ENCODE results near the gene MED17.
"Not testable (repeated sequence)": the region's sequence is repeated elsewhere in the genome, so short reads cannot be mapped to it uniquely, and the experiment has no call there.

Gene MED17

GRCh38 chr11:93773601-93774200, 10.4 kb upstream of the MED17 start:
- TF ChIP-seq, protein P1, sequence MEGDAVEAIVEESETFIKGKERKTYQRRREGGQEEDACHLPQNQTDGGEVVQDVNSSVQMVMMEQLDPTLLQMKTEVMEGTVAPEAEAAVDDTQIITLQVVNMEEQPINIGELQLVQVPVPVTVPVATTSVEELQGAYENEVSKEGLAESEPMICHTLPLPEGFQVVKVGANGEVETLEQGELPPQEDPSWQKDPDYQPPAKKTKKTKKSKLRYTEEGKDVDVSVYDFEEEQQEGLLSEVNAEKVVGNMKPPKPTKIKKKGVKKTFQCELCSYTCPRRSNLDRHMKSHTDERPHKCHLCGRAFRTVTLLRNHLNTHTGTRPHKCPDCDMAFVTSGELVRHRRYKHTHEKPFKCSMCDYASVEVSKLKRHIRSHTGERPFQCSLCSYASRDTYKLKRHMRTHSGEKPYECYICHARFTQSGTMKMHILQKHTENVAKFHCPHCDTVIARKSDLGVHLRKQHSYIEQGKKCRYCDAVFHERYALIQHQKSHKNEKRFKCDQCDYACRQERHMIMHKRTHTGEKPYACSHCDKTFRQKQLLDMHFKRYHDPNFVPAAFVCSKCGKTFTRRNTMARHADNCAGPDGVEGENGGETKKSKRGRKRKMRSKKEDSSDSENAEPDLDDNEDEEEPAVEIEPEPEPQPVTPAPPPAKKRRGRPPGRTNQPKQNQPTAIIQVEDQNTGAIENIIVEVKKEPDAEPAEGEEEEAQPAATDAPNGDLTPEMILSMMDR (conservative IDR thresholded peaks at IDR 0.05): no peak
- TF ChIP-seq ZFX (IDR thresholded peaks at IDR 0.05): no peak
- H3K27ac ChIP-seq: no peak overlapping the region

DNA sequence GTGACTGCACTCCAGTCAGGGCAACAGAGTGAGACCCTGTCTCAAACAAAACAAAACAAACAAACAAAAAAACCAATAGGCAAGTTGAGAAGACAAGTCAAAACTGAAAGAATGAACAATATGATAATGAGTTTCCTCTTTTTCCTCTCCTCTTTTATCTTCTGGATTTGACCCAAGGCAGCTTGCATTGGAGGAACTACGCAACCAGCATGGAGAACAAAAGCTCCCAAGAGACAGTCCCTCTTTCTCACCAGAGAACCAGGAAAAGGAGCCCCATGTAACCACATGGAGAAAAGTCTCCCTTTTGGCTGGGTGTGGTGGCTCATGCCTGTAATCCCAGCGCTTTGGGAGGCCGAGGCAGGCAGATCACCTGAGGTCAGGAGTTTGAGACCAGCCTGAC, 9.5 kb upstream of the MED17 start:
- H3K27ac ChIP-seq: not testable (repeated sequence)

- H3K27ac ChIP-seq: no peak overlapping the region
- TF ChIP-seq, protein P1 (conservative IDR thresholded peaks at IDR 0.05): no peak; the same call in 1 of the 2 replicates
- TF ChIP-seq ZFX (IDR thresholded peaks at IDR 0.05): no peak
Observed at GRCh38 chr11:93775289-93775688, 8.8 kb upstream of the MED17 start.

- H3K27ac ChIP-seq: peak overlapping the region; percentile 98
- TF ChIP-seq, protein P1 (conservative IDR thresholded peaks at IDR 0.05): no peak
- TF ChIP-seq ZFX (IDR thresholded peaks at IDR 0.05): no peak
Observed at GRCh38 chr11:93783362-93783761, 720 bp upstream of the MED17 start.

GRCh38 chr11:93783765-93784144, 327 bp upstream of the MED17 start:
- TF ChIP-seq, protein P1 (conservative IDR thresholded peaks at IDR 0.05): no peak
- TF ChIP-seq ZFX (IDR thresholded peaks at IDR 0.05): no peak
- peak overlapping the region; percentile 98 for H3K27ac ChIP-seq

GRCh38 chr11:93784935-93785360, 866 bp downstream of the MED17 start:
- peak overlapping the region; percentile 98 for H3K27ac ChIP-seq
- TF ChIP-seq, protein P1 (conservative IDR thresholded peaks at IDR 0.05): peak; percentile 21
- TF ChIP-seq ZFX (IDR thresholded peaks at IDR 0.05): no peak

DNA sequence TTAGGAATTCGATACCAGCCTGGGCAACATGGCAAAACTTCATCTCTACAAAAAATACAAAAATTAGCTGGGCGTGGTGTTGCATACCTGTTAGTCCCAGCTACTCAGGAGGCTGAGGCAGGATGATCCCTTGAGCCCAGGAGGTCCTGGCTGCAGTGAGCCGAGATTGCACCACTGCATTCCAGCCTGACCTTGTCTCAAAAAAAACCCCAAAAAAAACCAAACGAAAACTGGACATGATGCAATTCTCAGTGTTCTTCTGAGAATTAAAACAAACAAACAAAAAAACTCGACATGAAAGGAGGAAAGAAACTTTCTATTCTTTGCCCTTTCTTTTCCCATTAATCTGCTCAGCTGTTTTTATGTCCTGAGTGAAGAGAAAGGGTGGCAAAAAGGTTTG, 7.4 kb downstream of the MED17 start:
- TF ChIP-seq, protein P1 (conservative IDR thresholded peaks at IDR 0.05): no peak
- TF ChIP-seq ZFX (IDR thresholded peaks at IDR 0.05): no peak
- H3K27ac ChIP-seq: no peak overlapping the region

All from C4-2B (cell line).